GM12801 (cell line): ENCODE results near the gene STON2.

Experiments used
- TF ChIP-seq, protein P1 (sequence below): IDR thresholded peaks from one replicate; pipeline ENCODE4 v1.5.1; 2011; ENCODE audit warnings: control low read depth; ENCODE audit not compliant: insufficient read length; ENCODE audit errors: extremely low read depth

The STON2 gene

DNA sequence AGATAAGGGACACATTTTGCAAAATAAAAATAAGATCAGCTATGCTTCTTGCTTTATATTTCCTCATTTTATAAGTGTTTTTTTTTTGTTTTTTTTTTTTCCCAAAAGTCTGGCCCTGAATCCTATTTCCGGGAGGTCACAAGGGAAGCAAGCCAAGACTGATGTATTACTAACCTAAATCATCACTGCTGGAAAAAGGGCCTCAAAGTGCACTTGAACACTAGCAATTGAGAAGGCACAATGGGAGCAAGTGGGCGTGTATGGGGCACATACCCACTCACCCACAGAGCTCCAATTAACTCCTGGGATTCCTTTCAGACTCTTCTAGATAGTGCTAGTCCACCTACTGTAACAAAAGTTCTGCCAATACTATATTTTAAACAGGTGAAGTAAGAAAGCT, 58.8 kb downstream of the STON2 start:
- TF ChIP-seq, protein P1, sequence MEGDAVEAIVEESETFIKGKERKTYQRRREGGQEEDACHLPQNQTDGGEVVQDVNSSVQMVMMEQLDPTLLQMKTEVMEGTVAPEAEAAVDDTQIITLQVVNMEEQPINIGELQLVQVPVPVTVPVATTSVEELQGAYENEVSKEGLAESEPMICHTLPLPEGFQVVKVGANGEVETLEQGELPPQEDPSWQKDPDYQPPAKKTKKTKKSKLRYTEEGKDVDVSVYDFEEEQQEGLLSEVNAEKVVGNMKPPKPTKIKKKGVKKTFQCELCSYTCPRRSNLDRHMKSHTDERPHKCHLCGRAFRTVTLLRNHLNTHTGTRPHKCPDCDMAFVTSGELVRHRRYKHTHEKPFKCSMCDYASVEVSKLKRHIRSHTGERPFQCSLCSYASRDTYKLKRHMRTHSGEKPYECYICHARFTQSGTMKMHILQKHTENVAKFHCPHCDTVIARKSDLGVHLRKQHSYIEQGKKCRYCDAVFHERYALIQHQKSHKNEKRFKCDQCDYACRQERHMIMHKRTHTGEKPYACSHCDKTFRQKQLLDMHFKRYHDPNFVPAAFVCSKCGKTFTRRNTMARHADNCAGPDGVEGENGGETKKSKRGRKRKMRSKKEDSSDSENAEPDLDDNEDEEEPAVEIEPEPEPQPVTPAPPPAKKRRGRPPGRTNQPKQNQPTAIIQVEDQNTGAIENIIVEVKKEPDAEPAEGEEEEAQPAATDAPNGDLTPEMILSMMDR, result no peak

DNA sequence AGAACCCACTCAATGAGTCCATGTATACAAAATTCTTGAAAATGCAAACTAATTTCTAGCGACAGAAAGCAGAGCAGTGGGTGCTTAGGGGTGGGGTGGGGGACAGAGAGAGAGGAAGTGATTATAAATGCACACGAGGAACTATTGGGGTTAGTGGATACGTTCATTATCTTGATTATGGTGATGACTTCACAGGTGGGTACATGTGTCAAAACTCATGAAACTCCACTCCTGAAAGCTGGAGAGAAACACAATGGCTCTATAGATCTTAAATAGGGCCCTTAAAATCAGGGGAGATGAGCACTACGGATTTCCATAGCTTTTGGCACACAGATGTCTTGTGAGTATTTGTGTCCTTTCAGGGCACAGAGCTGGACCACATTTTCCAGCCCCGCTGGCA, 59.9 kb downstream of the STON2 start:
- TF ChIP-seq, protein P1, result no peak

DNA sequence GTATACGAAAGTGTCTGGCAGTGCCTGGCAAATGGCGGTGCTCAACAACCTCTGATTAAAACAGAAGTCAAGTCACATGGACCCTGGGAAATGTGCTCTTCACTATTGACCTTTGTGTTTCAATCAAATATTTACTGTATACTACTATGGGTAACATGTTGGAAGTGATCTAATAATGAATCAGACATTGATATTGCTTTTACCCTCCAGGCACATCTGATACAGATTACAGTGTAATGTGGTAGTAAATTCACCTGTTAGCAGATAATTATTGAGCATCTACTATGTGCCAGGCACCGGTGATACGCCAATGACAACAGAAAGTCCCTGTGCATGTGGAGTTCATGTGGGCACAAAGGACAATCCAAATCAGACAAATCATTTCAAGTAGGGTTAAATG, 63.1 kb downstream of the STON2 start:
- TF ChIP-seq, protein P1, result no peak

DNA sequence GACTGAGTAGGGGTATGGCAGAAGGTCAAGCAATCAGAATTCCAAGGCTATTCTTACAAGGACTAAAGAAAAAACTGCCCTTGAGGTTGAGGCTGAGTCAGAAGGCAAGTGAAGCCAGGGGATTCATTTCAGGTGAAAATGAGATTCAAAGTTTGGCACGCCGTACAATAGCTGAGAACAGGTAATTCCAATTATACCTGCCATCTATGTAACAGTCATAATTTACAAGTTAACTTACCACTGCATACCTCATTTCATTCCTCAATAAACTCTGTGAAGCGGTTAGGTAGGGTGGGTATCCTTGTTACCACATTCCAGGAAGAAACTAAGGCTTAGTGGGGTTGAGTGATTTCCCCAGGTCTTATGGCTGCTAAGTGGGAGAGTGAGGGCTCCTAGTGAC, 64.1 kb downstream of the STON2 start:
- TF ChIP-seq, protein P1, result no peak

DNA sequence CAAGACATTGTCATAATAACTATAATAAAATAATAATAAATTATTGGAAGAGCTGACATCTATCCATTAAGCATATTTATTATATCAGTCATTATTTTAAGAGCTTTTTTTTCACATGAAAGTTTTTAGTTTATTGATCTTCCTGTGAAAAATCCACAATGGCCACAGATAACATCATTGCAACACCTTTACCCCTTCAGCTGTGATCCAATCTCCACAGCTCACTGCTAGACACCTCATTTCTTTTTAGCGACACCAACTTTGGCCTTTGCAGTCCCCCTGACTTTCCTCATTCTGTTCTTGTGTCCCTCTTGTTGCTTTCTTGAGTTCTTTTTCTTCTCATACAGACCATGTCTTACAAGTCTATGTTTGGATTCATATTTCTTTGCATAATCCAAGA, 67.4 kb downstream of the STON2 start:
- TF ChIP-seq, protein P1, result no peak

DNA sequence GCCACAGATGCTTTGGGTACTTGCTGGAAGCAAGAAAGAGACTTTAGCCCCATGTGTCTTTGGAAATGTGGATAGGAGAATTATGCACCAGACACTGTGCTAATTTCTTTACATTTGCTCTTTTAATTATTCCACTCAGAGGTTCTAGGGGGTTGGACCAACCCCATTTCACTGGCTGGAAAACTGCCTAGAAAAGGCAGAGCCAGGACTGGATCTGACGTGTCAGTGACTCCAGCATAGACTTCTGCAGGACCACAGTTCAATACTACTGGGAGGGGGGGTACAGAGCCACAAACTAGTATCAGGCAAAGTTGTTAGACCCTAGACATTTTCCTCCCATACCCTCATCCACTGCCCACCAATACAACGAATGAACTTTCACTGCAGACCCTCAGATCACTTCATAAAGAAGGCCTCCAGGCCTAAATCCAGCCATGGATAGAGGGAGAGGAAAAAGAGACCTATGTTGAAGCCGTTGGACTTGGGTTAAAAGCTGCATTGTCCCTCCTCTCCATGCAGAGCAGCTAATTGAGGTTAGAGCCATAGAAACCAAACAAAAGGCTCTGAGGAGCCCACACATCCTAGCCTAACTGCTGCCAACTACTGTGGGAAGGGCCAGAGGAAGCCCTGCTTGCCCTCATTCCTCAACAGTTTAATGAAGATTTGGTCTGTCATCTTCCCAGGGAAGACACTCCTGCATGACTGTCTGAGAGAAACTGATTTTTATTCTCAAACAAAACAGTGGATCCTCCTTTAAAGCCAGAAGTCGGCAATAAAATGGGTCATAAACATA, 68.7 kb downstream of the STON2 start:
- TF ChIP-seq, protein P1, result no peak

DNA sequence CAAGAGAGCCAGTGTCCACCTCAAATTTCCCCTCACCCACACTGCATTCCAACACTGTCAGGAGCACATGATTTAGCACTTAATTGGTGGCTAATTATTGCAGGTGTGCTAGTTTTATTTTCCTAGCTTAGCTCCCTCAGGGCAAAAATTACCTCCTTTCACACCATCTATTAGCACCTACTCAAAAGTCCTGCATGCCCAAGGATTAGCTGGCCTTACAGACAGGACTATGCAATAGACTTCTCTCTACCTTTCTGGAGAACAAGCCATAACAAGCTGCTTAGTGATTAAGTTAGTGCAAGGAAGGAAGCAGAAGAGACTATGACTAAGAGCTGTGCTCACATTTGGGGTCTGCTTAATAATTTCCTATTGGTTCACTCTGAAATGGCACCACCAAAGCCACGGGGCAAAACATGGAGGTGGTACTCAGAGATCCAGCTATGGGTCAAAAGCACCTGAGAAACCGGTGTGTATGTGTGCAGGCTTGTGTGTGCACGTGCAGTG, 69.5 kb downstream of the STON2 start:
- TF ChIP-seq, protein P1, result no peak
